GM12878 (cell line): Measurements from ENCODE around the gene FNDC8. TPM values are rescaled to one million over a fixed set of nuclear protein-coding genes. Genes with fewer than 3 reads are reported as not detected.

ENCODE experiments used
- CBX5 ChIP-seq: sonication (generic); IDR thresholded peaks from 2 replicates; pipeline ENCODE4 v1.6.1; 2016; ENCODE audit warnings: low read depth, moderate library complexity, mild to moderate bottlenecking, inconsistent platforms
- IRF3 ChIP-seq: fragments of 450-650 bp; IDR thresholded peaks from 2 replicates; pipeline ENCODE4 v1.6.1; 2014; ENCODE audit warnings: mild to moderate bottlenecking
- NFYB ChIP-seq: IDR thresholded peaks from 2 replicates; pipeline ENCODE4 v1.6.1; 2011; ENCODE audit warnings: low read depth, mild to moderate bottlenecking, low read length, improper control_type of control experiment, moderate library complexity; ENCODE audit not compliant: insufficient read depth
- STAT3 ChIP-seq: IDR thresholded peaks from 2 replicates; pipeline ENCODE4 v1.6.1; 2011; ENCODE audit warnings: low read depth, low read length, improper control_type of control experiment
- SUZ12 ChIP-seq: fragments of 200-600 bp; sonication (generic); IDR thresholded peaks from one replicate; pipeline ENCODE4 v1.6.1; 2018; ENCODE audit warnings: antibody characterized with exemption, mild to moderate bottlenecking; ENCODE audit not compliant: unreplicated experiment
- ZBTB40 ChIP-seq: fragments of 450-650 bp; IDR thresholded peaks from 2 replicates; pipeline ENCODE4 v1.6.1; 2016; ENCODE audit warnings: mild to moderate bottlenecking, moderate library complexity, borderline replicate concordance
- polyA plus RNA-seq, 11 experiments: library from polyadenylated mRNA; depleted of rRNA in 4 of 11; unstranded in 6 of 11; stranded (reverse) in 5 of 11; fragments of >200 nt; fragmentation: Nextera tagmentation in 4 of 11; fragmentation: Illumina TruSeq in 1 of 11; extraction: Ambion mirVana in 4 of 11; extraction: Trizol in 1 of 11; gene quantifications; 1 replicate in 1 of 11; 2 replicates in 10 of 11; pipeline versions ENCODE4 v1.2.1 to v1.2.3, GENCODE V29; 2011 to 2016; ENCODE audit warnings: inconsistent platforms in 2 of 11, missing spikeins in 2 of 11, low read depth in 1 of 11
- total RNA-seq, 4 experiments: library from RNA; depleted of rRNA in 3 of 4; stranded (reverse); fragments of >200 nt in 3 of 4; fragmentation: Illumina TruSeq in 1 of 4; extraction: Trizol in 1 of 4; gene quantifications; 2 replicates each; pipeline versions ENCODE4 v1.2.1 to v1.2.3, GENCODE V29; 2013 to 2021

FNDC8 gene
- total and polyA plus RNA-seq, 10 of the 15 experiments (the other 5 are each of a cell fraction or from before 2014, with no cell fraction given), result 0.06 to 0.15 (median 0.11) TPM; not detected in 7

GRCh38 chr17:35141681-35142466 is 20.5 kb downstream of the FNDC8 start, which contains the start of gene NLE1 (continued):
- no peak for TF ChIP-seq IRF3
- TF ChIP-seq SUZ12, result no peak
- no peak for TF ChIP-seq STAT3
- TF ChIP-seq ZBTB40, result no peak
- TF ChIP-seq NFYB, result no peak
- no peak for TF ChIP-seq CBX5
- TF ChIP-seq, all 136 proteins: peak for 46
